Prostate gland (tissue), 2 donors: Measurements from ENCODE around the gene CAND1.

ENCODE experiments used
- POLR2A ChIP-seq: fragments of 450-650 bp; IDR thresholded peaks from one replicate; pipeline ENCODE4 v1.6.1; 2016; ENCODE audit warnings: antibody characterized with exemption, mild to moderate bottlenecking
- POLR2AphosphoS5 ChIP-seq: sonication (generic); formaldehyde crosslinking; IDR thresholded peaks from one replicate; pipeline ENCODE4 v1.6.1; 2017; ENCODE audit warnings: antibody characterized with exemption
- TF ChIP-seq, protein P1 (sequence below), 4 experiments: fragments of 200-600 bp in 2 of 4; fragments of 450-650 bp in 2 of 4; sonication (generic) in 2 of 4; IDR thresholded peaks; 1 replicate in 3 of 4; 2 replicates in 1 of 4; pipeline ENCODE4 v1.5.1; 2016 to 2019; ENCODE audit warnings: antibody characterized with exemption in 4 of 4, mild to moderate bottlenecking in 2 of 4, moderate library complexity in 2 of 4

DNA sequence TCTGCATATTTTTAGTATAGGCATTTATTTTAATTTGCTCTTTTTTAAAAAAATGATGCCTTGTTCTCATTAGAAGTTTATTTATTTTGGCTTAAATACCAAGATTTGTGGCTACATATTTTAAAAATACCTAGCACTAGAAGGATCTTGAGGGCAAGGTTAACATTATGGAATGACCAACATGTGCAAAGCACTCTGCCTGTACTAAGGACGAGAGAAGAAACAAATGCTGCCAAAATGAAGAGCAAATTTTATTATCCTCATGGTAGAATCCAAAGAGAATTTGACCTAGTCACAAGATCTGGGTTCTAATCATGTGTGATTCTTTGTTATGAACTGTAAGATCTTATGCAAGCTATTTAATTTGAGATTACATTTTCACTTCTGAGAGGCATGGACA is 2.8 kb downstream of the CAND1 start:
- TF ChIP-seq, protein P1, sequence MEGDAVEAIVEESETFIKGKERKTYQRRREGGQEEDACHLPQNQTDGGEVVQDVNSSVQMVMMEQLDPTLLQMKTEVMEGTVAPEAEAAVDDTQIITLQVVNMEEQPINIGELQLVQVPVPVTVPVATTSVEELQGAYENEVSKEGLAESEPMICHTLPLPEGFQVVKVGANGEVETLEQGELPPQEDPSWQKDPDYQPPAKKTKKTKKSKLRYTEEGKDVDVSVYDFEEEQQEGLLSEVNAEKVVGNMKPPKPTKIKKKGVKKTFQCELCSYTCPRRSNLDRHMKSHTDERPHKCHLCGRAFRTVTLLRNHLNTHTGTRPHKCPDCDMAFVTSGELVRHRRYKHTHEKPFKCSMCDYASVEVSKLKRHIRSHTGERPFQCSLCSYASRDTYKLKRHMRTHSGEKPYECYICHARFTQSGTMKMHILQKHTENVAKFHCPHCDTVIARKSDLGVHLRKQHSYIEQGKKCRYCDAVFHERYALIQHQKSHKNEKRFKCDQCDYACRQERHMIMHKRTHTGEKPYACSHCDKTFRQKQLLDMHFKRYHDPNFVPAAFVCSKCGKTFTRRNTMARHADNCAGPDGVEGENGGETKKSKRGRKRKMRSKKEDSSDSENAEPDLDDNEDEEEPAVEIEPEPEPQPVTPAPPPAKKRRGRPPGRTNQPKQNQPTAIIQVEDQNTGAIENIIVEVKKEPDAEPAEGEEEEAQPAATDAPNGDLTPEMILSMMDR (IDR thresholded peaks at IDR 0.05) = no peak
- TF ChIP-seq POLR2A (no peak), POLR2AphosphoS5 (no peak)
